GM12878 (cell line): ENCODE results near the gene GNAL. TPM values are rescaled to one million over a fixed set of nuclear protein-coding genes. Genes with fewer than 3 reads are reported as not detected.

ENCODE experiments used
- ATAC-seq: fragments of 200-7000 bp; cut with Tn5 transposase; 3 replicates; pipeline ENCODE4 v1.9.1; 2020; ENCODE audit warnings: mild to moderate bottlenecking, moderate library complexity
- BruUV-seq: library from RNA; stranded (reverse); fragments of 400-500 nt; replicated peaks from 2 replicates; lab custom pipeline; 2021; lab: Mats Ljungman, UMichigan
- CTCF ChIA-PET: fragments of 300-600 bp; sonication (Branson Sonifier 250); formaldehyde crosslinking; extraction: SDS; loops from one replicate; lab custom pipeline; 2021; ENCODE audit warnings: inconsistent platforms; lab: Yijun Ruan, JAX
- POLR2A ChIA-PET: fragments of 350-600 bp; formaldehyde crosslinking; extraction: SDS; loops from one replicate; lab custom pipeline; 2021; ENCODE audit warnings: inconsistent platforms; lab: Charles Lee
- RAD21 ChIA-PET: fragments of 300-600 bp; sonication (Branson Sonifier 250); formaldehyde crosslinking; loops from one replicate; lab custom pipeline; 2023; ENCODE audit warnings: antibody characterized with exemption; ENCODE audit not compliant: unreplicated experiment; lab: Charles Lee
- SMC1A ChIA-PET: fragments of 300-600 bp; sonication (Branson Sonifier 250); formaldehyde crosslinking; loops from one replicate; lab custom pipeline; 2023; ENCODE audit not compliant: unreplicated experiment, uncharacterized antibody; lab: Charles Lee
- DNase-seq: peaks from one replicate; pipeline ENCODE4 v3.0.0-alpha.2; 2011; ENCODE audit warnings: low read depth, low spot score
- FAIRE-seq: peaks from 3 replicates; lab custom pipeline; 2011; peaks lifted over from hg19 to GRCh38; lab: Jason Lieb, UNC
- H2AFZ ChIP-seq: 2 replicates; pipeline ENCODE4 v1.6.0; 2011; ENCODE audit warnings: low read depth, low read length, control low read depth; ENCODE audit not compliant: control insufficient read depth
- H3K27ac ChIP-seq: 2 replicates; pipeline ENCODE4 v1.5.1; 2011; ENCODE audit warnings: control low read depth; ENCODE audit not compliant: control insufficient read depth, insufficient read depth
- H3K27me3 ChIP-seq, 2 experiments: replicated peaks in 1 of 2; 2 replicates each; pipeline versions ENCODE4 v1.6.0 to v1.6.1; 2011; ENCODE audit warnings: low read length in 1 of 2; ENCODE audit not compliant: control insufficient read depth in 2 of 2, insufficient read depth in 2 of 2
- H3K36me3 ChIP-seq, 2 experiments: 2 replicates each; pipeline ENCODE4 v1.5.1; 2011; ENCODE audit warnings: low read length in 1 of 2; ENCODE audit not compliant: control insufficient read depth in 2 of 2, insufficient read depth in 2 of 2
- H3K4me1 ChIP-seq: 2 replicates; pipeline ENCODE4 v1.6.1; 2011; ENCODE audit warnings: mild to moderate bottlenecking, low read length, moderate library complexity, mixed read lengths; ENCODE audit not compliant: control insufficient read depth, insufficient read depth
- H3K4me2 ChIP-seq: 2 replicates; pipeline ENCODE4 v1.6.0; 2011; ENCODE audit warnings: control low read depth; ENCODE audit not compliant: control insufficient read depth, insufficient read depth
- H3K4me3 ChIP-seq: fragments of 200-600 bp; sonication (generic); 2 replicates; pipeline ENCODE4 v1.5.1; 2016
- H3K79me2 ChIP-seq: 2 replicates; pipeline ENCODE4 v1.6.0; 2011; ENCODE audit warnings: low read length; ENCODE audit not compliant: control insufficient read depth, insufficient read depth
- H3K9ac ChIP-seq: 2 replicates; pipeline ENCODE4 v1.8.0; 2011; ENCODE audit warnings: low read length, control low read depth, mixed read lengths; ENCODE audit not compliant: control insufficient read depth, insufficient read depth
- H3K9me3 ChIP-seq: replicated peaks from 3 replicates; pipeline ENCODE4 v1.5.1; 2011; ENCODE audit warnings: mild to moderate bottlenecking, low read length; ENCODE audit not compliant: control insufficient read depth, insufficient read depth
- H4K20me1 ChIP-seq: 2 replicates; pipeline ENCODE4 v1.6.0; 2011; ENCODE audit not compliant: control insufficient read depth, insufficient read depth
- E4F1 ChIP-seq: fragments of 450-650 bp; IDR thresholded peaks from 2 replicates; pipeline ENCODE4 v1.6.1; 2018; ENCODE audit warnings: borderline replicate concordance, mild to moderate bottlenecking; ENCODE audit not compliant: partially characterized antibody
- ESRRA ChIP-seq: IDR thresholded peaks from 2 replicates; pipeline ENCODE4 v1.6.1; 2012; ENCODE audit warnings: mild to moderate bottlenecking, low read length, improper control_type of control experiment
- MAX ChIP-seq: IDR thresholded peaks from 2 replicates; pipeline ENCODE4 v1.6.1; 2012; ENCODE audit warnings: low read depth, low read length, improper control_type of control experiment
- NBN ChIP-seq: fragments of 450-650 bp; IDR thresholded peaks from 2 replicates; pipeline ENCODE4 v1.6.1; 2016
- PAX5 ChIP-seq: IDR thresholded peaks from 2 replicates; pipeline ENCODE4 v1.6.1; 2011; ENCODE audit warnings: low read depth, low read length, borderline replicate concordance
- RELB ChIP-seq: fragments of 450-650 bp; IDR thresholded peaks from 2 replicates; pipeline ENCODE4 v1.6.1; 2017; ENCODE audit warnings: low read depth, mild to moderate bottlenecking, moderate library complexity
- SKIL ChIP-seq: fragments of 450-650 bp; IDR thresholded peaks from 2 replicates; pipeline ENCODE4 v1.6.1; 2017; ENCODE audit warnings: mild to moderate bottlenecking, low read depth, inconsistent platforms; ENCODE audit not compliant: poor library complexity, severe bottlenecking
- SPI1 ChIP-seq: IDR thresholded peaks from 2 replicates; pipeline ENCODE4 v1.6.1; 2011; ENCODE audit warnings: low read depth, mild to moderate bottlenecking, low read length, moderate library complexity, borderline replicate concordance; ENCODE audit not compliant: insufficient read depth
- SUPT20H ChIP-seq: IDR thresholded peaks from 2 replicates; pipeline ENCODE4 v1.6.1; 2011; ENCODE audit warnings: low read depth, mild to moderate bottlenecking, low read length, moderate library complexity, borderline replicate concordance; ENCODE audit not compliant: control insufficient read depth
- WGBS: methylation state at CpG from one replicate; pipeline ENCODE4 v1.1.6; 2016; ENCODE audit warnings: low lambda C conversion rate; ENCODE audit not compliant: insufficient replicate concordance, insufficient coverage; ENCODE audit errors: missing lambda C conversion rate; 5-methylcytosine and 5-hydroxymethylcytosine counted together
- in situ Hi-C: fragments of 300-500 bp; cut with MboI; formaldehyde crosslinking; loops from 9 replicates; pipeline ENCODE4 v1.14.3; 2018; ENCODE audit warnings: mixed read lengths
- intact Hi-C: fragments of 100-400 bp; cut with micrococcal nuclease; formaldehyde crosslinking; loops from one replicate; pipeline ENCODE4 v1.14.2; 2022; ENCODE audit not compliant: unreplicated experiment
- polyA plus RNA-seq, 11 experiments: library from polyadenylated mRNA; depleted of rRNA in 4 of 11; unstranded in 6 of 11; stranded (reverse) in 5 of 11; fragments of >200 nt; fragmentation: Nextera tagmentation in 4 of 11; fragmentation: Illumina TruSeq in 1 of 11; extraction: Ambion mirVana in 4 of 11; extraction: Trizol in 1 of 11; gene quantifications; 1 replicate in 1 of 11; 2 replicates in 10 of 11; pipeline versions ENCODE4 v1.2.1 to v1.2.3, GENCODE V29; 2011 to 2016; ENCODE audit warnings: inconsistent platforms in 2 of 11, missing spikeins in 2 of 11, low read depth in 1 of 11
- total RNA-seq, 4 experiments: library from RNA; depleted of rRNA in 3 of 4; stranded (reverse); fragments of >200 nt in 3 of 4; fragmentation: Illumina TruSeq in 1 of 4; extraction: Trizol in 1 of 4; gene quantifications; 2 replicates each; pipeline versions ENCODE4 v1.2.1 to v1.2.3, GENCODE V29; 2013 to 2021

Gene GNAL
- total and polyA plus RNA-seq, 10 of the 15 experiments (the other 5 are each of a cell fraction or from before 2014, with no cell fraction given) = 0.02 to 0.39 (median 0.05) TPM; not detected in 5

- Histone ChIP-seq H3K27ac (no peak overlapping the region), H3K4me2 (no peak overlapping the region), H4K20me1 (no peaks in the 10 kb centered on the region), H2AFZ (no peak overlapping the region), H3K9ac (no peak overlapping the region), H3K36me3 (no peaks in the 10 kb centered on the region), H3K4me3 (no peak overlapping the region), H3K79me2 (no peaks in the 10 kb centered on the region), H3K9me3 (no peaks in the 10 kb centered on the region), H3K27me3 (no peaks in the 10 kb centered on the region; a peak in 1 of 4 replicates), H3K4me1 (no peaks in the 10 kb centered on the region)
- CTCF ChIA-PET = interaction anchor here (1.6 kb wide), 1 partner anchor 29 kb away, joined by 3 read pairs; no protein-coding TSS in a partner anchor
- BruUV-seq = no TSS peak
- no peak for ATAC-seq
- no peak for DNase-seq
- SMC1A ChIA-PET = no interaction called here
- intact Hi-C loops = no loop called here
- in situ Hi-C loops = no loop called here
- no peak for TF ChIP-seq SUPT20H
- no peak for TF ChIP-seq SKIL
- no peak for TF ChIP-seq RELB
- no peak for TF ChIP-seq MAX
- no peak for TF ChIP-seq PAX5
- TF ChIP-seq ESRRA = no peak
- no peak for TF ChIP-seq E4F1
- no peak for TF ChIP-seq NBN
- no peak for TF ChIP-seq SPI1
- RAD21 ChIA-PET = no interaction called here
- FAIRE-seq = no peak
- POLR2A ChIA-PET = no interaction called here
- 29% methylated on average over 7 of the region's 7 CpGs for WGBS
These were observed 71.6 kb downstream of the GNAL start for GRCh38 chr18:11760498-11761167.
